ENCODE data around the gene ZNF500. TPM values are rescaled to one million over a fixed set of nuclear protein-coding genes. Genes with fewer than 3 reads are reported as not detected.

ZNF500 gene
- total RNA-seq, 2 donors from 2014 or later, result 6.1 to 21.2 TPM

GRCh38 chr16:4726616-4727015 is 40.3 kb downstream of the ZNF500 start:
- H3K4me1 ChIP-seq (ENCODE audit: control insufficient read depth in 1 of 2, low read depth in 2 of 2), result peaks cover 0 to 14% of the 10 kb centered on the region in 2 donors
- H3K27ac ChIP-seq, result no peak overlapping the region
- DNase-seq (ENCODE audit: low spot score), result no peak
- H3K4me3 ChIP-seq, result no peak overlapping the region
- no peak for TF ChIP-seq CTCF (IDR thresholded peaks at IDR 0.05)
- ATAC-seq (ENCODE audit: insufficient number of reproducible peaks, low FRiP score, low read depth), result no peak
- H3K36me3 ChIP-seq, result peaks cover 36% of the 10 kb centered on the region
- H3K27me3 ChIP-seq (replicated peaks; ENCODE audit: insufficient read depth), result no peaks in the 10 kb centered on the region
- H3K9me3 ChIP-seq, result no peaks in the 10 kb centered on the region

GRCh38 chr16:4724661-4725270 is 42.2 kb downstream of the ZNF500 start:
- ATAC-seq (ENCODE audit: insufficient number of reproducible peaks, low FRiP score, low read depth) (no peak), DNase-seq (ENCODE audit: low spot score) (no peak)
- Histone ChIP-seq H3K4me3 (no peak overlapping the region), H3K9me3 (no peaks in the 10 kb centered on the region), H3K36me3 (peaks cover 30% of the 10 kb centered on the region), H3K27me3 (replicated peaks; ENCODE audit: insufficient read depth) (no peaks in the 10 kb centered on the region), H3K27ac (no peak overlapping the region), H3K4me1 (ENCODE audit: control insufficient read depth in 1 of 2, low read depth in 2 of 2) (peaks cover 0 to 14% of the 10 kb centered on the region in 2 donors)
- TF ChIP-seq CTCF (IDR thresholded peaks at IDR 0.05), result no peak

GRCh38 chr16:4723071-4723767 is 43.7 kb downstream of the ZNF500 start:
- Histone ChIP-seq H3K4me3 (no peak overlapping the region), H3K27ac (peak overlapping the region; percentile 38 to 70), H3K9me3 (no peaks in the 10 kb centered on the region), H3K4me1 (ENCODE audit: control insufficient read depth in 1 of 2, low read depth in 2 of 2) (peaks cover 0 to 14% of the 10 kb centered on the region in 2 donors), H3K36me3 (peaks cover 24% of the 10 kb centered on the region), H3K27me3 (replicated peaks; ENCODE audit: insufficient read depth) (no peaks in the 10 kb centered on the region)
- no peak for TF ChIP-seq CTCF (IDR thresholded peaks at IDR 0.05)
- DNase-seq (ENCODE audit: low spot score) (no peak), ATAC-seq (ENCODE audit: insufficient number of reproducible peaks, low FRiP score, low read depth) (no peak)

GRCh38 chr16:4718466-4718865 is 48.5 kb downstream of the ZNF500 start:
- H3K9me3 ChIP-seq, result no peaks in the 10 kb centered on the region
- H3K4me1 ChIP-seq (ENCODE audit: control insufficient read depth in 1 of 2, low read depth in 2 of 2), result peaks cover 0 to 11% of the 10 kb centered on the region in 2 donors
- H3K4me3 ChIP-seq, result no peak overlapping the region
- no peaks in the 10 kb centered on the region for H3K27me3 ChIP-seq (replicated peaks; ENCODE audit: insufficient read depth)
- no peak overlapping the region for H3K27ac ChIP-seq
- DNase-seq (ENCODE audit: low spot score) (no peak), ATAC-seq (ENCODE audit: insufficient number of reproducible peaks, low FRiP score, low read depth) (no peak)
- no peak for TF ChIP-seq CTCF (IDR thresholded peaks at IDR 0.05)
- peaks cover 17% of the 10 kb centered on the region for H3K36me3 ChIP-seq

GRCh38 chr16:4714996-4715395 is 52.0 kb downstream of the ZNF500 start:
- TF ChIP-seq CTCF (IDR thresholded peaks at IDR 0.05), result no peak
- peaks cover 17% of the 10 kb centered on the region for H3K36me3 ChIP-seq

More at GRCh38 chr16:4714996-4715395, 52.0 kb downstream of the ZNF500 start:
- Histone ChIP-seq H3K27ac (no peak overlapping the region), H3K4me3 (no peak overlapping the region), H3K27me3 (replicated peaks; ENCODE audit: insufficient read depth) (no peaks in the 10 kb centered on the region), H3K9me3 (no peaks in the 10 kb centered on the region), H3K4me1 (ENCODE audit: control insufficient read depth in 1 of 2, low read depth in 2 of 2) (no peaks in the 10 kb centered on the region)
- ATAC-seq (ENCODE audit: insufficient number of reproducible peaks, low FRiP score, low read depth) (no peak), DNase-seq (ENCODE audit: low spot score) (no peak)
